Measurements from ENCODE around the gene EGF.
"Not testable (repeated sequence)": the region's sequence is repeated elsewhere in the genome, so short reads cannot be mapped to it uniquely, and the experiment has no call there.

The EGF gene

GRCh38 chr4:109912706-109913595 lies at the start of gene EGF:
TSS of gene EGF (plus strand) at chr4:109912883. CDS start at chr4:109913336, 453 bp downstream.
- no peak for FAIRE-seq

- no peak for FAIRE-seq
Measured at GRCh38 chr4:109864134-109864533, 48.5 kb upstream of the EGF start.

GRCh38 chr4:109870061-109870460 lies 42.6 kb upstream of the EGF start:
- no peak for FAIRE-seq

GRCh38 chr4:109872065-109872464 lies 40.6 kb upstream of the EGF start:
- no peak for FAIRE-seq

GRCh38 chr4:109872950-109873656 lies 39.6 kb upstream of the EGF start:
- no peak for FAIRE-seq

- FAIRE-seq = no peak
Measured at GRCh38 chr4:109873791-109874514, 38.7 kb upstream of the EGF start.

- no peak for FAIRE-seq
Measured at GRCh38 chr4:109875106-109875505, 37.6 kb upstream of the EGF start.

- FAIRE-seq = not testable (repeated sequence)
Measured at GRCh38 chr4:109875553-109875952, 37.1 kb upstream of the EGF start.

GRCh38 chr4:109876634-109877265 lies 35.9 kb upstream of the EGF start:
- no peak for FAIRE-seq

- FAIRE-seq = no peak
Measured at GRCh38 chr4:109877400-109877799, 35.3 kb upstream of the EGF start.

GRCh38 chr4:109878355-109878754 lies 34.3 kb upstream of the EGF start:
- no peak for FAIRE-seq

- no peak for FAIRE-seq
Measured at GRCh38 chr4:109879081-109879480, 33.6 kb upstream of the EGF start.

GRCh38 chr4:109879636-109880314 lies 32.9 kb upstream of the EGF start:
- no peak for FAIRE-seq

GRCh38 chr4:109886303-109886702 lies 26.4 kb upstream of the EGF start:
- FAIRE-seq = no peak

- FAIRE-seq = no peak
Measured at GRCh38 chr4:109887071-109887470, 25.6 kb upstream of the EGF start.

GRCh38 chr4:109890076-109890475 lies 22.6 kb upstream of the EGF start:
- FAIRE-seq = no peak

GRCh38 chr4:109902559-109903251 lies 10.0 kb upstream of the EGF start:
- FAIRE-seq = no peak

GRCh38 chr4:109908731-109909130 lies 4.0 kb upstream of the EGF start:
- FAIRE-seq = no peak

GRCh38 chr4:109910256-109910655 lies 2.4 kb upstream of the EGF start:
- no peak for FAIRE-seq

GRCh38 chr4:109913596-109914241 lies 1.0 kb downstream of the EGF start:
- no peak for FAIRE-seq

- FAIRE-seq = no peak
Measured at GRCh38 chr4:109914322-109914721, 1.6 kb downstream of the EGF start.

Measured in endometrium (tissue), 2 donors.